ENCODE results near the gene SULT1C3.

- no peak for TF ChIP-seq CTCF (IDR thresholded peaks at IDR 0.05; ENCODE audit: low read length)
- TF ChIP-seq EZH2 (IDR thresholded peaks at IDR 0.05; ENCODE audit: borderline replicate concordance, low read length) = no peak
Observed at GRCh38 chr2:108223573-108223972, 16.2 kb upstream of the SULT1C3 start.
